Large intestine (tissue), 3 donors: ENCODE data around the gene NEU2. TPM values are rescaled to one million over a fixed set of nuclear protein-coding genes. Genes with fewer than 3 reads are reported as not detected.

Source experiments
- DNase-seq, 2 donors: peaks; one replicate each; pipeline versions ENCODE4 v3.0.0 to v3.0.0-alpha.2; 2013
- H3K27ac ChIP-seq: one replicate; pipeline ENCODE4 v1.5.1; 2013; ENCODE audit warnings: low read length
- H3K27me3 ChIP-seq: 2 replicates; pipeline ENCODE4 v1.6.1; 2013; ENCODE audit warnings: low read length; ENCODE audit not compliant: control insufficient read depth, insufficient read depth
- H3K36me3 ChIP-seq: 2 replicates; pipeline ENCODE4 v1.6.1; 2013; ENCODE audit warnings: low read length; ENCODE audit not compliant: control insufficient read depth, insufficient read depth
- H3K4me1 ChIP-seq: one replicate; pipeline ENCODE4 v1.6.1; 2013; ENCODE audit warnings: low read length; ENCODE audit not compliant: control insufficient read depth, insufficient read depth
- H3K4me3 ChIP-seq: one replicate; pipeline ENCODE4 v1.5.1; 2013; ENCODE audit warnings: low read length
- H3K9me3 ChIP-seq: one replicate; pipeline ENCODE4 v1.6.1; 2013; ENCODE audit warnings: mild to moderate bottlenecking, low read depth, low read length, moderate library complexity; ENCODE audit not compliant: control insufficient read depth
- WGBS: methylation state at CpG from one replicate; pipeline ENCODE4 v1.1.5; 2013; ENCODE audit warnings: low lambda C conversion rate; ENCODE audit not compliant: insufficient coverage; 5-methylcytosine and 5-hydroxymethylcytosine counted together
- polyA plus RNA-seq: library from polyadenylated mRNA; unstranded; fragments of 120-200 nt; gene quantifications from one replicate; pipeline ENCODE4 v1.2.1, GENCODE V29; 2013

Gene NEU2
- polyA plus RNA-seq, 1 donor = not detected

DNA sequence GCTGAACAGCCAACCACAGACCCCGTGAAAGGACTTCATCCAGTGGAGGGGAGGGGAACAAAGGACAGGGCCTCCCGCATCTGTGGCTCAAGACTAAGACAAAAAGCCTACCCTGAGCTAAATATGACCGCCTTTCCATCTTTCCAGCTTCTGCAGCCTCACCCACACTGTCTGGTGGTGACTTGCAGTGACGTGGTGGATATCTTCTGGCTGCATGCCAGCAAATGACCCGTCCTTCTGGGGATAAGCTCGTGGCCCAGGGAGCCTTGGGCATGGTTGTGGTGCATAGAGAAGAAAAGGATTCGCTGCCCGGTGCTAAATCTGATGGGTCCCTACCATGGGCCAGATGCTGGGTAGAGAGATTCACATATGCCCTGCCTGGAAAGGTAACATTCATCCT is 10.7 kb upstream of the NEU2 start:
- no peak overlapping the region for H3K27ac ChIP-seq
- H3K27me3 ChIP-seq = no peaks in the 10 kb centered on the region
- H3K4me3 ChIP-seq = no peak overlapping the region
- no peaks in the 10 kb centered on the region for H3K36me3 ChIP-seq
- H3K9me3 ChIP-seq = no peaks in the 10 kb centered on the region
- WGBS = no CpG with 5 or more reads among the region's 8 CpGs
- no peaks in the 10 kb centered on the region for H3K4me1 ChIP-seq
- DNase-seq = no peak

DNA sequence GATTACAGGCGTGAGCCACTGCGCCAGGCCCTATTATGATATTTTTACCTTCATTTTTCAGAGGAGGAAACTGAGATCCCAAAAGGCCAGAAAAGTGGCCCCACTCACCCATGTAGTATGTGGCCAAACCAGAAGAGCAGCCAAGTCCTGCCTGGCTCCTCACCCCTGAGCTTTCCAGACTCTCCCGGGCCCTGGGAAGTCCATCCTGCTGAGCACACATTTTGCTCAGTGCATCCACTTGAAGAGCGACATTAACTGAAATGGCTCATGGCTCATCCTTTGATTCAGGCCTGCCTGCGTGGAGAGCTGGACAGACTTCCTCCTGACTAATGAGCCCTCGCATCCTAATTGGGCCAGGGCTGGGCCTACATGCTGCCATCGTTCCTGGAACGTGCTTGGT is 9.9 kb upstream of the NEU2 start:
- H3K4me1 ChIP-seq = no peaks in the 10 kb centered on the region
- no peak overlapping the region for H3K4me3 ChIP-seq
- DNase-seq = no peak
- H3K36me3 ChIP-seq = no peaks in the 10 kb centered on the region
- 100% methylated on average over 1 of the region's 8 CpGs for WGBS
- no peak overlapping the region for H3K27ac ChIP-seq
- no peaks in the 10 kb centered on the region for H3K27me3 ChIP-seq
- no peaks in the 10 kb centered on the region for H3K9me3 ChIP-seq

DNA sequence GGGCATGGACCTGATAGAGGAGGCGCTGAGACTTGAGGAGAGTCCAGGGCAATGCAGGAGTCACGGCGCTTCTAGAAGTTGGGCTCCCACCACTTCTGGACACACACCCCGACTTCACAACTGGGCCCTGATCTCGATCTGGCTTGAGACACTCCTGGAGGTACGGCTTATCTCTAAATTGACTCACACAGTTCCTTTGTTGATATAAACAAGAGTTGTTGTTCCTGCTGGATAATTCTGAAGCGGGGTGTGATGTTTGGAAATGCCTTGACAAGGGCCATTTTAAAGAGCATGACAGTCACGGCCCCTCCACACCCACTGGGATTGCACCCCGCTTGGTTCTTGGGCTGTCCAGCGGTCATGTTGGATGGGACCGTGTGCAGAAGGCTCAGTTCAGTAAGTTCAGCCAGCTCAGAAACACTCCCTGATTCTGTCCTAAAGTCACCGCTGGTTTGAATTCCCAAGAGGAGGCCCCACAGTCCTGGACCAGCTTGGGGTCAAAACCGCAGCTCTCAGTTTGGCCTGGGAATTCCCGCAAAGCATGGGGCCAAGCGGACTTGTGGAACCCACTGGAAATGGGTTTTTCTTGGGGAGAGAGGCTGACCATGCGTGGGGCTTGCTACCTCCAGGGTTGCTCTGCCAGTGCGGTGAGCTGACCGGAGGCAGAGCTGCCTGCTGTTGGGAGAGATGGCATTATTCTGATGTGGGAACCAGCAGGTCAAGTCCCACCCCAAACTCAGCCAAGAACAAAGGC is 9.3 kb upstream of the NEU2 start:
- no peaks in the 10 kb centered on the region for H3K4me1 ChIP-seq
- no peak for DNase-seq
- H3K4me3 ChIP-seq = no peak overlapping the region
- WGBS = 100% methylated on average over 1 of the region's 18 CpGs
- no peaks in the 10 kb centered on the region for H3K27me3 ChIP-seq
- no peaks in the 10 kb centered on the region for H3K9me3 ChIP-seq
- no peaks in the 10 kb centered on the region for H3K36me3 ChIP-seq
- H3K27ac ChIP-seq = no peak overlapping the region

DNA sequence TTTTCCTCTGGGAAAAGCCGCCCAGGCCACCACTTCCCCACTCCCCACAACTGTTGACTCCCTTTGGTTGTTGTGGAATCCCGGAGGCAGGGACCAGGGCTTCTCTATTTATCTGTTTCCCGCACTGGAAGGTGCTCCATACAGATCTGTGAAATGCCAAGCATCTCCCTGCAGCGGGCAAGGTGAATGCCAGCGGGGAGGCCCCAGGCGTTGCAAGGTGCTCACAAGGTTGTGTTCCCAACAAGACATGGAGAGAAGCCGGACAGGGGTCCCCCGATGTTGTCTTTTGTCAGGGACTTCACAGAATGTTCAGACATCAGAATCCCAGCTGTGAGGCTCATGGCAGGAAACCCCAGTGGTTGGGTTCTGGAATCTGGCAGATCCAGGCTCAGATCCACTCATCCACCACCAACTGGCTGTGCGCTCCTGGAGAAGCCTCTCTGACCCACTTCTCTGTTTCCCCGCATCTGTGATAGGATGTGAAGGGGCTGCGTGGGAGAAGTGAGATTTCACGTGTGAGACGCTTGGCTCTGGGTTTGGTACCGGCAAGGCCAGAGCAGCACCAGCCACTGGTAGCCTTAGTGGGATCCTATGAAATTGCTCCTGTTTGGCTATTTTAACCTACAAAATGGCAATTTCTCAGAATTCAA is 8.6 kb upstream of the NEU2 start:
- H3K27ac ChIP-seq = no peak overlapping the region

DNA sequence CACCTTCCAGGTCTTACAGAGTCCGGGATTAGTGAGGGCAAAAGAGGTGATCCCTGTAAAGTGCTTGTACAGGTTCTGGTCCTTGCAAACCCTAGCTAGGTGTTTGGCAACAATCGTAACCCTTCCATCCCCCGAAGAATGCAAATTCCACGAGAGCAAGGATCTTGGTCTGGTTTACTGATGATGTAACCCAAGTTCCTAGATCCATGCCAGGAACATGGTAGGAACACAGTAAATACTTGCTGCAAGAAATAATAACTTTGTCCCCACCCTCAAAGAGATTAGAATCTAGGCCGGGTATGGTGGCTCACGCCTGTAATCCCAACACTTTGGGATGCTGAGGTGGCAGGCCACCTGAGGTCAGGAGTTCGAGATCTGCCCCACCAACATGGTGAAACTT is 6.8 kb upstream of the NEU2 start:
- Histone ChIP-seq H3K27ac (no peak overlapping the region), H3K27me3 (no peaks in the 10 kb centered on the region), H3K36me3 (no peaks in the 10 kb centered on the region), H3K4me3 (no peak overlapping the region), H3K9me3 (no peaks in the 10 kb centered on the region), H3K4me1 (no peaks in the 10 kb centered on the region)
- WGBS = no CpG with 5 or more reads among the region's 7 CpGs
- no peak for DNase-seq

More for the DNA sequence above, 8.6 kb upstream of the NEU2 start:
- DNase-seq = no peak
- Histone ChIP-seq H3K4me3 (no peak overlapping the region), H3K27me3 (no peaks in the 10 kb centered on the region), H3K36me3 (no peaks in the 10 kb centered on the region), H3K4me1 (no peaks in the 10 kb centered on the region), H3K9me3 (no peaks in the 10 kb centered on the region)
- no CpG with 5 or more reads among the region's 14 CpGs for WGBS

DNA sequence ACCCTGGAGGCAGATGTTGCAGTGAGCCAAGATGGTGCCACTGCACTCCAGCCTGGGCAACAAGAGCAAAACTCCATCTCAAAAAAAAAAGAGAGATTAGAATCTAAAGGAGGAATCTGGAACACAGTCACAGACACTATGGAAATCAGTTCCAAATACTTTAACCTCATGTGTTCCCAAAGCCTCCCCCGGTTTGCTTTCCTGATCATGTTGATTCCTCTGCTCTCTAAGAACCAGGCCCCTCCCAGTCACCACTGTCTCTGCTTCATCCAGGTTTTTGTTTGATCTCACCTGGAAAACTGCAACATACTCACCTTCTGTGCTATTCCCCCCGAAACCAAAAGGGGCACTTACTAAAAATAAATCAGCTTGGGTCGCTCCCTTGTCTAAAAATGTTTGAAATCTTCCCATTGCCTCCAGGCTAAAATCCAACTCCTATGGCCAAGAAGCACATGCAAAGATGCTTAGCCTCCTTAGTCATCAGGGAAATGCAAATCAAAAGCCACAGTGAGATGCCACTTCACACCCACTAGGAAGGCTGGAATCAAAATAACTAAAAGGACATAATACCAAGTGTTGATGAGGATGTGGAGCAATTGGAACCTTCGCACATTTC is 6.2 kb upstream of the NEU2 start:
- DNase-seq = no peak
- Histone ChIP-seq H3K27ac (no peak overlapping the region), H3K4me3 (no peak overlapping the region), H3K36me3 (no peaks in the 10 kb centered on the region), H3K4me1 (no peaks in the 10 kb centered on the region), H3K27me3 (no peaks in the 10 kb centered on the region), H3K9me3 (no peaks in the 10 kb centered on the region)
- WGBS = no CpG with 5 or more reads among the region's 4 CpGs

DNA sequence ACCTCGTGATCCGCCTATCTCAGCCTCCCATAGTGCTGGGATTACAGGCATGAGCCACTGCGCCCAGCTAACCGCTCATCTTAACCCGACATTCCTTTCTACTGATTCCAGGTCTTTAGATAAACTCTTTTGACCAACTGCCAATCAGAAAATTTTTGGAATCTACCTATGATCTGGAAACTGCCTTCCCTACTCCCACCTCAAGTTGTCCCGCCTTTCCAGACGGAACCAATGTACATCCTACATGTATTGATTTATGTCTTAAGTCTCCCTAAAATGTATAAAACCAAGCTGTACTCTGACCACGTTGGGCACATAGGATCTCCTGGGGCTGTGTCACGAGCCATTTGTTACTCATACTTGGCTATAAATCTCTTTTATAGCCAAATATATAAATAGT is 3.2 kb upstream of the NEU2 start:
- no peaks in the 10 kb centered on the region for H3K9me3 ChIP-seq
- H3K36me3 ChIP-seq = no peaks in the 10 kb centered on the region
- H3K27ac ChIP-seq = no peak overlapping the region
- 83% methylated on average over 1 of the region's 9 CpGs for WGBS
- H3K4me1 ChIP-seq = no peaks in the 10 kb centered on the region
- H3K27me3 ChIP-seq = no peaks in the 10 kb centered on the region
- H3K4me3 ChIP-seq = no peak overlapping the region
- no peak for DNase-seq

GRCh38 chr2:233031556-233032500 is 644 bp upstream of the NEU2 start:
- DNase-seq = no peak
- Histone ChIP-seq H3K27ac (no peak overlapping the region), H3K27me3 (no peaks in the 10 kb centered on the region), H3K4me1 (no peaks in the 10 kb centered on the region), H3K9me3 (peaks cover 5% of the 10 kb centered on the region), H3K4me3 (no peak overlapping the region), H3K36me3 (no peaks in the 10 kb centered on the region)
- 91% methylated on average over 6 of the region's 27 CpGs for WGBS

DNA sequence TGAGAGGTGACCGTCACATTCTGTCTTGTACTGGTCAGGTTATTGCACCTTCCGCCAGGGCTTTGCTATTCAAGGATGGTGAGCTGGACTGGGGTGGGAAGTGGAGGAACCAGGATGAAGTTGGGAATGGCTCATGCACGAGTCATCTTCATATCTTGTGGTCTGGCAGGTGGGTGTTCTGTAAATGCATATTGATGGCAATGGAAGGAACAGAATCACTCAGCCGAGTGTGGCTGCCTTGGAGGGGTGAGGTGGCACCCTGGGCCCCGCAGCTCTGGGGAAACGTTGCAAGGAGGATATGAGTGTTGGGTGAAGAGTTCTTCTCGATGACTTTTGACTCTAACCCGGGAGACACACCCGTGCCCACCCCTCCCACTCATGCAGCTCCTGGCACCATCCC is 1.2 kb downstream of the NEU2 start:
- H3K27me3 ChIP-seq = no peaks in the 10 kb centered on the region
- peaks cover 5% of the 10 kb centered on the region for H3K9me3 ChIP-seq
- no CpG with 5 or more reads among the region's 9 CpGs for WGBS
- H3K36me3 ChIP-seq = no peaks in the 10 kb centered on the region
- no peaks in the 10 kb centered on the region for H3K4me1 ChIP-seq
- H3K27ac ChIP-seq = no peak overlapping the region
- H3K4me3 ChIP-seq = no peak overlapping the region
- no peak for DNase-seq
